ENCODE data around the gene HSDL1. TPM values are rescaled to one million over a fixed set of nuclear protein-coding genes. Genes with fewer than 3 reads are reported as not detected.

The HSDL1 gene
- total and polyA plus RNA-seq, 4 donors = 3.0 to 9.6 (median 5.3) TPM

GRCh38 chr16:84105948-84106740, 38.8 kb downstream of the HSDL1 start:
- no peak overlapping the region for H3K4me3 ChIP-seq (ENCODE audit: low read depth in 1 of 3, low read length in 3 of 3)
- WGBS = 93% methylated on average over 13 of the region's 13 CpGs
- TF ChIP-seq FOXA1 (IDR thresholded peaks at IDR 0.05) = no peak
- H3K27ac ChIP-seq (ENCODE audit: low read depth in 1 of 2, low read length in 2 of 2) = no peak overlapping the region
- H3K9me3 ChIP-seq (ENCODE audit: control insufficient read depth in 4 of 4, low read length in 3 of 4) = no peaks in the 10 kb centered on the region
- DNase-seq (ENCODE audit: low spot score) = no peak
- no peaks in the 10 kb centered on the region for H3K27me3 ChIP-seq (ENCODE audit: control insufficient read depth in 4 of 4, insufficient read depth in 4 of 4, low read length in 3 of 4)
- H3K9ac ChIP-seq (ENCODE audit: low read depth in 1 of 2, low read length in 2 of 2) = no peak overlapping the region
- H3K36me3 ChIP-seq (ENCODE audit: control insufficient read depth in 4 of 4, insufficient read depth in 3 of 4, low read depth in 1 of 4, low read length in 3 of 4) = peaks cover 0 to 4% (median 2%) of the 10 kb centered on the region in 4 donors
- H3K4me1 ChIP-seq (ENCODE audit: control insufficient read depth in 4 of 4, insufficient read depth in 4 of 4, low read length in 3 of 4) = no peaks in the 10 kb centered on the region

DNA sequence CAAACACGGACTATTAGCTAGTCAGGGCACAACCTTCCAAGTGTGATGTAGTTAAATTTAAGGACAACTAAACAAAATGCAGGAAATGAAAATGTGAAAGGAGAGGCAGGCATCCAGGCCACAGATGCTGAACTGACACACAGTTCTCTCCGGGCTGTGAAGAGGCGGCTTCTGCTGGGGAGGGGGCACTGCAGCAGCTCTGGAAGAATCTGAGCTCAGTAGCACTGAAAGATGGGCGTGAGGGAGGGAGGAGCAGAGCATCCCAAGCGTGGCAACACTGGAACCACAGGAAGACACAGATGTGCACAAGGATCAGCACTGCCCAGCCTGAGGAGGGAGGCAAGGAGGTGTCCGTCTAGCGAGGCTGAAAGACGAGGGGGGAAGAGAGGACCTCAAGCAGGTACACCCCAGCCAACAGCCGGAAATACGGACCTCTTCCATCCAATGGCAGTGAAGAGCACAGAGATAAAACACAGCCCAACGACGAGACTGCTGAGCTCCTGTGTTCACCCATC, 39.6 kb downstream of the HSDL1 start:
- TF ChIP-seq CTCF (IDR thresholded peaks at IDR 0.05; ENCODE audit: low read depth, low read length, missing input control) (no peak), HNF4G (IDR thresholded peaks at IDR 0.05) (no peak)
- 87% methylated on average over 12 of the region's 12 CpGs for WGBS
- H3K4me3 ChIP-seq (ENCODE audit: low read depth in 1 of 3, low read length in 3 of 3) = no peak overlapping the region
- no peaks in the 10 kb centered on the region for H3K4me1 ChIP-seq (ENCODE audit: control insufficient read depth in 4 of 4, insufficient read depth in 4 of 4, low read length in 3 of 4)
- H3K27ac ChIP-seq (ENCODE audit: low read depth in 1 of 2, low read length in 2 of 2) = no peak overlapping the region
- H3K36me3 ChIP-seq (ENCODE audit: control insufficient read depth in 4 of 4, insufficient read depth in 3 of 4, low read depth in 1 of 4, low read length in 3 of 4) = peaks cover 0 to 4% (median 1%) of the 10 kb centered on the region in 4 donors
- no peaks in the 10 kb centered on the region for H3K9me3 ChIP-seq (ENCODE audit: control insufficient read depth in 4 of 4, low read length in 3 of 4)
- no peak overlapping the region for H3K9ac ChIP-seq (ENCODE audit: low read depth in 1 of 2, low read length in 2 of 2)
- H3K27me3 ChIP-seq (ENCODE audit: control insufficient read depth in 4 of 4, insufficient read depth in 4 of 4, low read length in 3 of 4) = no peaks in the 10 kb centered on the region
- DNase-seq (ENCODE audit: low spot score) = no peak

GRCh38 chr16:84104231-84104630, 40.7 kb downstream of the HSDL1 start:
- DNase-seq (ENCODE audit: low spot score) = no peak
- TF ChIP-seq RXRA (IDR thresholded peaks at IDR 0.05) (no peak), YY1 (IDR thresholded peaks at IDR 0.05) (no peak), CTCF (IDR thresholded peaks at IDR 0.05; ENCODE audit: low read depth, low read length, missing input control) (no peak), HNF4A (conservative IDR thresholded peaks at IDR 0.05) (no peak), EGR1 (IDR thresholded peaks at IDR 0.05; ENCODE audit: low read depth in 2 of 2) (no peak), JUND (IDR thresholded peaks at IDR 0.05) (no peak), RAD21 (IDR thresholded peaks at IDR 0.05) (no peak), FOXA1 (IDR thresholded peaks at IDR 0.05) (no peak), FOXA2 (IDR thresholded peaks at IDR 0.05) (no peak), HNF4G (IDR thresholded peaks at IDR 0.05) (no peak)
- TF ChIP-seq, protein P1, sequence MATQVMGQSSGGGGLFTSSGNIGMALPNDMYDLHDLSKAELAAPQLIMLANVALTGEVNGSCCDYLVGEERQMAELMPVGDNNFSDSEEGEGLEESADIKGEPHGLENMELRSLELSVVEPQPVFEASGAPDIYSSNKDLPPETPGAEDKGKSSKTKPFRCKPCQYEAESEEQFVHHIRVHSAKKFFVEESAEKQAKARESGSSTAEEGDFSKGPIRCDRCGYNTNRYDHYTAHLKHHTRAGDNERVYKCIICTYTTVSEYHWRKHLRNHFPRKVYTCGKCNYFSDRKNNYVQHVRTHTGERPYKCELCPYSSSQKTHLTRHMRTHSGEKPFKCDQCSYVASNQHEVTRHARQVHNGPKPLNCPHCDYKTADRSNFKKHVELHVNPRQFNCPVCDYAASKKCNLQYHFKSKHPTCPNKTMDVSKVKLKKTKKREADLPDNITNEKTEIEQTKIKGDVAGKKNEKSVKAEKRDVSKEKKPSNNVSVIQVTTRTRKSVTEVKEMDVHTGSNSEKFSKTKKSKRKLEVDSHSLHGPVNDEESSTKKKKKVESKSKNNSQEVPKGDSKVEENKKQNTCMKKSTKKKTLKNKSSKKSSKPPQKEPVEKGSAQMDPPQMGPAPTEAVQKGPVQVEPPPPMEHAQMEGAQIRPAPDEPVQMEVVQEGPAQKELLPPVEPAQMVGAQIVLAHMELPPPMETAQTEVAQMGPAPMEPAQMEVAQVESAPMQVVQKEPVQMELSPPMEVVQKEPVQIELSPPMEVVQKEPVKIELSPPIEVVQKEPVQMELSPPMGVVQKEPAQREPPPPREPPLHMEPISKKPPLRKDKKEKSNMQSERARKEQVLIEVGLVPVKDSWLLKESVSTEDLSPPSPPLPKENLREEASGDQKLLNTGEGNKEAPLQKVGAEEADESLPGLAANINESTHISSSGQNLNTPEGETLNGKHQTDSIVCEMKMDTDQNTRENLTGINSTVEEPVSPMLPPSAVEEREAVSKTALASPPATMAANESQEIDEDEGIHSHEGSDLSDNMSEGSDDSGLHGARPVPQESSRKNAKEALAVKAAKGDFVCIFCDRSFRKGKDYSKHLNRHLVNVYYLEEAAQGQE (IDR thresholded peaks at IDR 0.05) = no peak
- TF ChIP-seq, protein P2, sequence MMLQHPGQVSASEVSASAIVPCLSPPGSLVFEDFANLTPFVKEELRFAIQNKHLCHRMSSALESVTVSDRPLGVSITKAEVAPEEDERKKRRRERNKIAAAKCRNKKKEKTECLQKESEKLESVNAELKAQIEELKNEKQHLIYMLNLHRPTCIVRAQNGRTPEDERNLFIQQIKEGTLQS (IDR thresholded peaks at IDR 0.05) = no peak
- TF ChIP-seq, protein P3, sequence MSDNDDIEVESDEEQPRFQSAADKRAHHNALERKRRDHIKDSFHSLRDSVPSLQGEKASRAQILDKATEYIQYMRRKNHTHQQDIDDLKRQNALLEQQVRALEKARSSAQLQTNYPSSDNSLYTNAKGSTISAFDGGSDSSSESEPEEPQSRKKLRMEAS (IDR thresholded peaks at IDR 0.05) = no peak
- TF ChIP-seq, protein P4, sequence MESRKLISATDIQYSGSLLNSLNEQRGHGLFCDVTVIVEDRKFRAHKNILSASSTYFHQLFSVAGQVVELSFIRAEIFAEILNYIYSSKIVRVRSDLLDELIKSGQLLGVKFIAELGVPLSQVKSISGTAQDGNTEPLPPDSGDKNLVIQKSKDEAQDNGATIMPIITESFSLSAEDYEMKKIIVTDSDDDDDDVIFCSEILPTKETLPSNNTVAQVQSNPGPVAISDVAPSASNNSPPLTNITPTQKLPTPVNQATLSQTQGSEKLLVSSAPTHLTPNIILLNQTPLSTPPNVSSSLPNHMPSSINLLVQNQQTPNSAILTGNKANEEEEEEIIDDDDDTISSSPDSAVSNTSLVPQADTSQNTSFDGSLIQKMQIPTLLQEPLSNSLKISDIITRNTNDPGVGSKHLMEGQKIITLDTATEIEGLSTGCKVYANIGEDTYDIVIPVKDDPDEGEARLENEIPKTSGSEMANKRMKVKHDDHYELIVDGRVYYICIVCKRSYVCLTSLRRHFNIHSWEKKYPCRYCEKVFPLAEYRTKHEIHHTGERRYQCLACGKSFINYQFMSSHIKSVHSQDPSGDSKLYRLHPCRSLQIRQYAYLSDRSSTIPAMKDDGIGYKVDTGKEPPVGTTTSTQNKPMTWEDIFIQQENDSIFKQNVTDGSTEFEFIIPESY (IDR thresholded peaks at IDR 0.05) = no peak
- 86% methylated on average over 3 of the region's 3 CpGs for WGBS
- no peak overlapping the region for H3K9ac ChIP-seq (ENCODE audit: low read depth in 1 of 2, low read length in 2 of 2)
- no peaks in the 10 kb centered on the region for H3K4me1 ChIP-seq (ENCODE audit: control insufficient read depth in 4 of 4, insufficient read depth in 4 of 4, low read length in 3 of 4)
- H3K27ac ChIP-seq (ENCODE audit: low read depth in 1 of 2, low read length in 2 of 2) = no peak overlapping the region
- H3K36me3 ChIP-seq (ENCODE audit: control insufficient read depth in 4 of 4, insufficient read depth in 3 of 4, low read depth in 1 of 4, low read length in 3 of 4) = peaks cover 0 to 4% (median 3%) of the 10 kb centered on the region in 4 donors
- H3K9me3 ChIP-seq (ENCODE audit: control insufficient read depth in 4 of 4, low read length in 3 of 4) = no peaks in the 10 kb centered on the region
- no peaks in the 10 kb centered on the region for H3K27me3 ChIP-seq (ENCODE audit: control insufficient read depth in 4 of 4, insufficient read depth in 4 of 4, low read length in 3 of 4)
- no peak overlapping the region for H3K4me3 ChIP-seq (ENCODE audit: low read depth in 1 of 3, low read length in 3 of 3)
